ENCODE measurements around the gene RFXAP. TPM values are rescaled to one million over a fixed set of nuclear protein-coding genes. Genes with fewer than 3 reads are reported as not detected.

The RFXAP gene
- total RNA-seq, 2 experiments from 2014 or later = 14.1 to 15.4 TPM

DNA sequence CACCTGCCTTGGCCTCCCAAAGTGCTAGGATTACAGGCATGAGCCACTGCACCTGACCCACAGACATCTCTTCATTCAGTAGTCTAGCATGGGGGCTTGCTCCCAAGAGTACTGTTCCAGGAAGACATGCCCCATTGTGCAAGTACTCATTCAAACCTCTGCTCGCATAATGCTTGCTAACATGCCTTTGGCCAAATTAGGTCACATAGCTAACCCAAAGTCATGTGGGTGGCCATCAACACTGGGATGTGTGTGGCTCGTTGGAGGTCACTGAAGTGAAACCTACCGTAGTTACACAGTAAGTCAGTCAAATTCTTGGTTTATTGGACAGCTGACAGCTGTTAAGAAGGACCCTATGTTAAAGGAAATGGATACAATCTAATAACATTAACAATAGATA is 20.3 kb downstream of the RFXAP start:
- no peak overlapping the region for H3K4me3 Mint-ChIP-seq
- intact Hi-C loops (cut with micrococcal nuclease) = no loop called here

GRCh38 chr13:36839981-36840380 is 21.0 kb downstream of the RFXAP start:
- Mint-ChIP-seq H3K27ac (no peak overlapping the region), H3K36me3 (ENCODE audit: low read depth) (no peaks in the 10 kb centered on the region), H3K27me3 (no peaks in the 10 kb centered on the region), H3K4me3 (no peak overlapping the region), H3K4me1 (ENCODE audit: low read depth) (no peaks in the 10 kb centered on the region), H3K9me3 (no peaks in the 10 kb centered on the region)
- intact Hi-C loops (cut with micrococcal nuclease) = no loop called here
- TF ChIP-seq, protein P1, sequence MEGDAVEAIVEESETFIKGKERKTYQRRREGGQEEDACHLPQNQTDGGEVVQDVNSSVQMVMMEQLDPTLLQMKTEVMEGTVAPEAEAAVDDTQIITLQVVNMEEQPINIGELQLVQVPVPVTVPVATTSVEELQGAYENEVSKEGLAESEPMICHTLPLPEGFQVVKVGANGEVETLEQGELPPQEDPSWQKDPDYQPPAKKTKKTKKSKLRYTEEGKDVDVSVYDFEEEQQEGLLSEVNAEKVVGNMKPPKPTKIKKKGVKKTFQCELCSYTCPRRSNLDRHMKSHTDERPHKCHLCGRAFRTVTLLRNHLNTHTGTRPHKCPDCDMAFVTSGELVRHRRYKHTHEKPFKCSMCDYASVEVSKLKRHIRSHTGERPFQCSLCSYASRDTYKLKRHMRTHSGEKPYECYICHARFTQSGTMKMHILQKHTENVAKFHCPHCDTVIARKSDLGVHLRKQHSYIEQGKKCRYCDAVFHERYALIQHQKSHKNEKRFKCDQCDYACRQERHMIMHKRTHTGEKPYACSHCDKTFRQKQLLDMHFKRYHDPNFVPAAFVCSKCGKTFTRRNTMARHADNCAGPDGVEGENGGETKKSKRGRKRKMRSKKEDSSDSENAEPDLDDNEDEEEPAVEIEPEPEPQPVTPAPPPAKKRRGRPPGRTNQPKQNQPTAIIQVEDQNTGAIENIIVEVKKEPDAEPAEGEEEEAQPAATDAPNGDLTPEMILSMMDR (IDR thresholded peaks at IDR 0.05) = no peak
- POLR2A ChIA-PET = no interaction called here
- DNase-seq (no peak), ATAC-seq (no peak)
- CTCF ChIA-PET = no interaction called here

More for the DNA sequence above, 20.3 kb downstream of the RFXAP start:
- POLR2A ChIA-PET = no interaction called here
- TF ChIP-seq, protein P1 (IDR thresholded peaks at IDR 0.05) = no peak
- H3K27me3 Mint-ChIP-seq = no peaks in the 10 kb centered on the region
- ATAC-seq = no peak
- no peak for DNase-seq
- H3K27ac Mint-ChIP-seq = no peak overlapping the region
- CTCF ChIA-PET = no interaction called here
- H3K36me3 Mint-ChIP-seq (ENCODE audit: low read depth) = no peaks in the 10 kb centered on the region
- H3K9me3 Mint-ChIP-seq = no peaks in the 10 kb centered on the region
- H3K4me1 Mint-ChIP-seq (ENCODE audit: low read depth) = no peaks in the 10 kb centered on the region

DNA sequence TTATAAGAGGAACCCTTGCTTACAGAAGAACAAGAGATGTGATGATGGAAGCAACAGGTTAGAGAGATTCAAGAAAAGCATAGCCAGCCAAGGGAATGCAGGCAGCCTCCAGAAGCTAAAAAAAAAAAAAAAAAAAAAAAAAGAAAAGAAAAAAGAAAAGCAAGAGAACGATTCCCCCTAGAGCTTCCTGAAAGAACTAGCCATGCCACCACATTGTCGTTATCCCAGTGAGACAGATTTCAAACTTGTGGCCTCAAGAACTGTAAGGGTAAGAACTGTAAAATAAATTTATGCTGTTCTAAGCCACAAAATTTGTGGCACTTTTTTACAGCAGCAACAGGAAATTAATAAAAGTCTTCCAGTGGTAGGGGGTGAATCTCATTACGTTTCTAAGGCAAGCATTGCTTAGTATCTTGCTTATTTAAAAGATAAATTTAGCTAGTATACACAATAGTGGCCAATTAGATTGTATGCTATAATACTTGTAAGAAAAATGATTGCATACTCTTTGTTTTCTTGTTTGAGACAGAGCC is 21.8 kb downstream of the RFXAP start:
- ATAC-seq = no peak
- no peaks in the 10 kb centered on the region for H3K27me3 Mint-ChIP-seq
- CTCF ChIA-PET = interaction anchor here (1.1 to 1.5 kb wide), 3 partner anchors 9 to 420 kb away, joined by 3 read pairs; no protein-coding TSS in a partner anchor

GRCh38 chr13:36841391-36841790 is 22.4 kb downstream of the RFXAP start:
- no peak overlapping the region for H3K27ac Mint-ChIP-seq
- no peaks in the 10 kb centered on the region for H3K9me3 Mint-ChIP-seq
- ChIA-PET CTCF (interaction anchor here (1.1 to 1.5 kb wide), 3 partner anchors 9 to 420 kb away, joined by 3 read pairs; no protein-coding TSS in a partner anchor), POLR2A (no interaction called here)
- no peak overlapping the region for H3K4me3 Mint-ChIP-seq
- no peaks in the 10 kb centered on the region for H3K4me1 Mint-ChIP-seq (ENCODE audit: low read depth)
- TF ChIP-seq, protein P1 (IDR thresholded peaks at IDR 0.05) = no peak
- no peaks in the 10 kb centered on the region for H3K27me3 Mint-ChIP-seq
- intact Hi-C loops (cut with micrococcal nuclease) = no loop called here
- DNase-seq (no peak), ATAC-seq (no peak)
- no peaks in the 10 kb centered on the region for H3K36me3 Mint-ChIP-seq (ENCODE audit: low read depth)

More for the DNA sequence above, 21.8 kb downstream of the RFXAP start:
- POLR2A ChIA-PET = no interaction called here
- intact Hi-C loops (cut with micrococcal nuclease) = no loop called here
- no peak overlapping the region for H3K4me3 Mint-ChIP-seq
- no peaks in the 10 kb centered on the region for H3K9me3 Mint-ChIP-seq
- no peaks in the 10 kb centered on the region for H3K36me3 Mint-ChIP-seq (ENCODE audit: low read depth)
- TF ChIP-seq, protein P1 (IDR thresholded peaks at IDR 0.05) = no peak
- no peaks in the 10 kb centered on the region for H3K4me1 Mint-ChIP-seq (ENCODE audit: low read depth)
- H3K27ac Mint-ChIP-seq = no peak overlapping the region
- DNase-seq = no peak

DNA sequence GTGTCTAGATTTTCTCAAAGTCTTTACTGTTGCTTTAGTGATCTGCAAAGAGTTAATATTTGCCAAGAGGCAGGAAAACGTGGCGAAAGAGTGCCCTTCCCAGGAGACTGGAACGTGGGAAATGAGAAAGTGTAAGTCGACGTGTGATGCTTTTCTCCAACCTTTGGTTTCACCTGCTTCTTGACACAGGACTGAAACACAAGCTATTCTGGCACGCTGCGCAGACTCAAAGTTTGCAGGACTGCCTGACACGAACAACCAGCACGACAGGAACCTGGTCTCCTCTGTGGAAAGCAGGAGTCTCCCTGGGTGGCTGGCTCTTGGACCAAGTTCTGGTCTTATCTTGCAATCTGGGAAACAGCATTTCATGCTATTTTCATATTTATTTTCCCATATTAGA is 28.6 kb downstream of the RFXAP start:
- DNase-seq = no peak
- intact Hi-C loops (cut with micrococcal nuclease) = no loop called here
- CTCF ChIA-PET = interaction anchor here (0.9 to 1.7 kb wide), 2 partner anchors 10 to 16 kb away, joined by 3 to 4 read pairs; no protein-coding TSS in a partner anchor

More for the DNA sequence above, 28.6 kb downstream of the RFXAP start:
- POLR2A ChIA-PET = no interaction called here
- Mint-ChIP-seq H3K27ac (no peak overlapping the region), H3K27me3 (peaks cover 2% of the 10 kb centered on the region), H3K4me3 (no peak overlapping the region), H3K36me3 (ENCODE audit: low read depth) (no peaks in the 10 kb centered on the region), H3K4me1 (ENCODE audit: low read depth) (peaks cover 1% of the 10 kb centered on the region), H3K9me3 (no peaks in the 10 kb centered on the region)
- no peak for ATAC-seq
- TF ChIP-seq, protein P1 (IDR thresholded peaks at IDR 0.05) = no peak
